ENCODE results near the gene PIGR. TPM values are rescaled to one million over a fixed set of nuclear protein-coding genes. Genes with fewer than 3 reads are reported as not detected.

Gene PIGR, protein sequence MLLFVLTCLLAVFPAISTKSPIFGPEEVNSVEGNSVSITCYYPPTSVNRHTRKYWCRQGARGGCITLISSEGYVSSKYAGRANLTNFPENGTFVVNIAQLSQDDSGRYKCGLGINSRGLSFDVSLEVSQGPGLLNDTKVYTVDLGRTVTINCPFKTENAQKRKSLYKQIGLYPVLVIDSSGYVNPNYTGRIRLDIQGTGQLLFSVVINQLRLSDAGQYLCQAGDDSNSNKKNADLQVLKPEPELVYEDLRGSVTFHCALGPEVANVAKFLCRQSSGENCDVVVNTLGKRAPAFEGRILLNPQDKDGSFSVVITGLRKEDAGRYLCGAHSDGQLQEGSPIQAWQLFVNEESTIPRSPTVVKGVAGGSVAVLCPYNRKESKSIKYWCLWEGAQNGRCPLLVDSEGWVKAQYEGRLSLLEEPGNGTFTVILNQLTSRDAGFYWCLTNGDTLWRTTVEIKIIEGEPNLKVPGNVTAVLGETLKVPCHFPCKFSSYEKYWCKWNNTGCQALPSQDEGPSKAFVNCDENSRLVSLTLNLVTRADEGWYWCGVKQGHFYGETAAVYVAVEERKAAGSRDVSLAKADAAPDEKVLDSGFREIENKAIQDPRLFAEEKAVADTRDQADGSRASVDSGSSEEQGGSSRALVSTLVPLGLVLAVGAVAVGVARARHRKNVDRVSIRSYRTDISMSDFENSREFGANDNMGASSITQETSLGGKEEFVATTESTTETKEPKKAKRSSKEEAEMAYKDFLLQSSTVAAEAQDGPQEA
- not detected in 2 replicates for total RNA-seq

DNA sequence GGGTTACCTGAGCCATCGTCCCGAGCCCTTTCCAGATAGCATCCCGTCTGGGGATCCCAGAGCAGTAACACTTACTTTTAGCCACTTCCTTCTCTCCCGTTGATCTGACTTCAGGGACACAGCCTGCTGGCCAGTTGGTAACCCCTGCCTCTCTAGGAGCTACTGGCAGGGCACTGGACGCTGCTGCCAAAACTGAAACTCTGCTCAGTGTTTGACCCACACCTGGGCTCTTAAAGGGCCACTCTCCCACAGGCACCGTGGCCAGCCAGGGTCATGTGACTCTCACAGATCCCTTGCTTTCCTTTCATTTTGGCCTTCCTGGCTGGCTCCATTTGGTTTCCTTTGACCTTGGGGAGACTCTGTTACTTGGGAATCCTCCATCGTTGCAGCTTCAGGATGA lies at the start of gene PIGR:
Gene PIGR (minus strand): TSS at position 206 of the 400 bp plus-strand sequence. CDS start 5,935 bp downstream, outside the sequence.

DNA sequence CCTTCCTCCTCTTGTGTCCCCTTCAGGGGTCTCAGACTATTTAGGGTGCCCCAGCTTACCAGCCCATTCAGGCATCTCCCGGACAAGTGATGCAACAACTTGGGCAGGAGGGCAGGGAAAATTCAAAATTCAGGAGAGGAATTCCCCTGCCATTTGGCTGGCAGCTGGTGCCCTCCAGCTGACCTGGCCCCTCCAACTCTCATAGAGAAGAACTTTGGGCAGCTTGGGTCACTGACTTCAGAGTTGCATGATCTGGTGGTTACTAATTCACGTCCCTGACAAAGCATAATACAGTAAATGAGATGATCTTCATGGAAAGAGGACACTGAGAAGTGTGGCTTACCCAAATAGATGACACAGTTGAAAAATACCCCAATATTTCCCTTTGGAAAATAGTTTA lies 24.2 kb upstream of the PIGR start, which contains the start of gene FCAMR:
Gene FCAMR (minus strand): TSS at position 15 of the 400 bp plus-strand sequence. CDS start 335 bp downstream, outside the sequence.

DNA sequence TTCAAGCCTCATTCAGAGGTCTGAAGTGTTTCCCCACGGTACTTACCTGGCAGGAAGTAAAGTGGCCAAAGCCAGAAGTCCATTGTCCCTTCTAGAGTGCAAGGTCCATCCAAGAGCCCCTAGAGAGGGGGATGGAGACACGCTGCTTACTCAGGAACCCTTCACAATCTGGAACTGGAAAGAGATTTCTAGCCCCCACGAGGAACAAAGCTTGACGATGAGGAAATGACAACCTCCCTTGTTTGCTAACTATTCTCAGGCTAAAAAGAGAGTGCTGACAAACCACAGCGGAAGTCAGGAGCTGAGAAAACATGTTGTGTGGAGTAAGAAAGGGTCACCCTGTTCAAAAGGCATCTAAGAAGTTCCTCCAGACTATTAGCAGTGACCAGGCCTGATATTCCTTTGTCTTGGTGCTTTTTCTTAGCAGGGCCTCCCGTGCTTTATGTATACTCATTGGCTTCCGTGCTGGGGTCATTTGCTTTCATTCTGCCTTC lies 24.4 kb downstream of the PIGR start, which contains the start of gene FCMR:
Gene FCMR (minus strand): TSS at position 170 of the 494 bp plus-strand sequence. CDS start 87 bp downstream, at position 83.

DNA sequence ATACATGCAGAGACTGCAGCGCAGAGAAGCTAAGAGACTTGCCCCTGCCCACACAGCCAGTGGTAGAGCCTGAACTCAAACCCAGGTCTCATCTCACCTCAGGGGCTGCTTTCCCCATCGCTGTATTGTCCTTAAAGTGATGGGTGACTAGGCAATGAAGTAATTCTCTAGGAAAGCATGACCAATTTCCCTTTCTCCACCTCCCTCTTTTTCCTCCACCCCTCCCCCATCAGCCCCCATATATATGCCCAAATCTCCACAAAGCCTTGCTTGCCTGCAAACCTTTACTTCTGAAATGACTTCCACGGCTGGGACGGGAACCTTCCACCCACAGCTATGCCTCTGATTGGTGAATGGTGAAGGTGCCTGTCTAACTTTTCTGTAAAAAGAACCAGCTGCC lies 49.1 kb downstream of the PIGR start, which contains the start of gene IL24:
Gene IL24 (plus strand): TSS at position 269 of the 400 bp plus-strand sequence. CDS start 390 bp downstream, outside the sequence.

Other genes starting within 250 kb of the PIGR start
- gene IL19, start 175.7 kb downstream of the PIGR start, total RNA-seq = not detected in 2 replicates
- gene IL10, start 174.0 kb downstream of the PIGR start, total RNA-seq = not detected in 2 replicates
- not detected in 2 replicates for gene IL20, start 80.8 kb downstream of the PIGR start, total RNA-seq
- not detected in 2 replicates for gene IL24, start 49.0 kb downstream of the PIGR start, total RNA-seq
- 0.35 TPM in 1 of 2 replicates, not detected in the other for gene FCMR, start 24.5 kb downstream of the PIGR start, total RNA-seq
- gene FCAMR, start 24.0 kb upstream of the PIGR start, total RNA-seq = not detected in 2 replicates
- not detected in 2 replicates for gene C1orf116, start 86.3 kb upstream of the PIGR start, total RNA-seq
- gene YOD1, start 104.7 kb upstream of the PIGR start, total RNA-seq = 2.7 and 4.3 TPM in 2 replicates
- gene PFKFB2, start 106.8 kb upstream of the PIGR start, total RNA-seq = 4.0 and 6.0 TPM in 2 replicates
- not detected in 2 replicates for gene C4BPB, start 142.4 kb upstream of the PIGR start, total RNA-seq
- gene C4BPA, start 157.8 kb upstream of the PIGR start, total RNA-seq = not detected in 2 replicates

Measured in pericardium fibroblast (primary cell).